ENCODE results near the gene EFCAB9.

EFCAB9 gene

DNA sequence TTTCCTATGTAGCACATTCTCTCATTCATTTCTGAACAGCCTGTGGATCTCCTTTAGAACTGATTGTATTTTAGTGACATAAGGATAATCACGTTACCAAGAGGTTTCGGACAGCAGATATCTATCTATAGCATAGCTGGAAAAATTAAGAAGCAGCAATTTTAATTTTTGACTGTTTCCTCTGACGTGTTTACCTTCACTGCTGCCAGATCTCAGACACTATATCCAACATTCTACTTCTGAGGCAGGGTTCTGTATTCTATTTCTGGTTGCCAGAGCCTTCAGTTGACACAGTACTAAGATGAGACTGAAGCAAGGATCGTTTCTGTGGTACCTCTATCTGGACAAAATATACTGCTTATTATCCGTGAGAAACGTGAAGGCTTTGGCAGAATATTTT is at the start of gene EFCAB9:
TSS of gene EFCAB9 (plus strand) at position 301 of the 400 bp plus-strand sequence. CDS start at position 302, 1 bp downstream.
- no peak within 1 kb of the TSS for H3K27ac ChIP-seq
- TF ChIP-seq, protein P1, sequence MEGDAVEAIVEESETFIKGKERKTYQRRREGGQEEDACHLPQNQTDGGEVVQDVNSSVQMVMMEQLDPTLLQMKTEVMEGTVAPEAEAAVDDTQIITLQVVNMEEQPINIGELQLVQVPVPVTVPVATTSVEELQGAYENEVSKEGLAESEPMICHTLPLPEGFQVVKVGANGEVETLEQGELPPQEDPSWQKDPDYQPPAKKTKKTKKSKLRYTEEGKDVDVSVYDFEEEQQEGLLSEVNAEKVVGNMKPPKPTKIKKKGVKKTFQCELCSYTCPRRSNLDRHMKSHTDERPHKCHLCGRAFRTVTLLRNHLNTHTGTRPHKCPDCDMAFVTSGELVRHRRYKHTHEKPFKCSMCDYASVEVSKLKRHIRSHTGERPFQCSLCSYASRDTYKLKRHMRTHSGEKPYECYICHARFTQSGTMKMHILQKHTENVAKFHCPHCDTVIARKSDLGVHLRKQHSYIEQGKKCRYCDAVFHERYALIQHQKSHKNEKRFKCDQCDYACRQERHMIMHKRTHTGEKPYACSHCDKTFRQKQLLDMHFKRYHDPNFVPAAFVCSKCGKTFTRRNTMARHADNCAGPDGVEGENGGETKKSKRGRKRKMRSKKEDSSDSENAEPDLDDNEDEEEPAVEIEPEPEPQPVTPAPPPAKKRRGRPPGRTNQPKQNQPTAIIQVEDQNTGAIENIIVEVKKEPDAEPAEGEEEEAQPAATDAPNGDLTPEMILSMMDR (conservative IDR thresholded peaks at IDR 0.05) = no peak

DNA sequence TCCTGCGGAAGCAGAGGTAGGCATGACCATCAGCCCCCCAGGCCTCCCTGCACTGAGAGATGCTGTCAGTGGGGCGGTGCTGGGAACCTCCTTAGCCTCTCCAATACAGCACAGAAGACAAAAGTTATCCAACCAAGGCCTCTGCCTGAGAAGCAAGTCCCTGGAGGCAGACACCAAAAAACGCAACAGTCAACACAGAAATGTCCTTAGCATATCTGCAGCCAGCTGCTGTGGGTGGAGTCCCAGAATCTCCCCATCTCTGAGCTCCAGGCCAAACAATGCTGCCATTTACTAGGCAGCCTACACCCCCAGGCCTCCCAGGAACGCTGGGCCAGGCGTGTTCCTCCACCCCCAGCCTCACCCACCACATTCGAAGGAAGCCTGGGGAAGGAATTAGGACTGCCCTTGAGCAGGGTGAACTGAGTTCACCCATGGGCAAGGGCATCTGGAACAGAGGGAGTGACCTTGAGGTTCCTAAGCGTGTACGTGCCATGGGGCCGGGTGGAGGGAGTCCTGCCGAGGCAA is 49.6 kb upstream of the EFCAB9 start:
- TF ChIP-seq, protein P1 (conservative IDR thresholded peaks at IDR 0.05) = no peak
- no peak overlapping the region for H3K27ac ChIP-seq

DNA sequence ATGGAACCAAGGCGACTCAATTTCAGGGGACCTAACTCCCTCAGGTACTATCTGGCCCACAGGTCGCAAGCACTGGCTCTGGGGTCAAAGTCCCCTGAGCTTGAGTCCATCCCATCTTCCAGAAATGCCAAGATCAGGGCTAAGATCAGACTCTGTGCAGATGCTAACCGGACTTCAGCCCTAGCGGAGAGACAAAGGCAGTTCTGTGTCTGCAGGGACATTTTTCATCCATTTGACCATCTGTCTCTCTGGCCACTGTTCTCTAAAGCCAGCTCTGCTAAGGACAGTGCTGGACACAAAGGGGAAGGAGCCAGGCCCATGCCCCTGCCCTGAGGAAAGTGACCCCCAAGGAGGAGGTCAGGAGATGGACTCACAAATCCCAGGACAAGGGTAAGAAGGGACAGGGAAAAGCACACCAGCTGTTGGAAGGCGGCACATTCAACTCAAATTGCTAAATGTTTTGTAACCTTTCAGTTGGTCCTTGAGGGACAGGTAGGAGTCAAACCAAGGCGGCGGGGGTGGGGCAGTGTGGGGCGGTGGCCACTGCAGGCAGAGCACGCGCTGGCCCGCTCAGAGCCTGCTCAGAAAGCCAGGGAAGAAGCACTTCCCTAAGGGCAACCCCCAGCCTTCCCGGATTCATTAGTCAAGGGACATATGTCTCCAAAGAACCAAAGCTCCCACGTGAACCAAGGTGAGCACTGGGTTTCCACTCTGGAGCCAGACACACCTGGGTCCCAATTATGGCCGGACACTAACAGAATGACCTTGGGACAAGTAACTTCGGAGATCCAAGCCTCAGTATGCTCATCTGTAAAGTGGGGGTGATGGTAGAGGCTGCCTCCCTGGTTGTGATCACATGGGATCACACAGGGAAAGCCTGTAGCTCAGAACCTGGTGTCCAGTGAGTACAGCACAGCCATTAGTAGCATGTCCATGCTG is 48.8 kb upstream of the EFCAB9 start:
- TF ChIP-seq, protein P1 (conservative IDR thresholded peaks at IDR 0.05) = no peak
- H3K27ac ChIP-seq = no peak overlapping the region

DNA sequence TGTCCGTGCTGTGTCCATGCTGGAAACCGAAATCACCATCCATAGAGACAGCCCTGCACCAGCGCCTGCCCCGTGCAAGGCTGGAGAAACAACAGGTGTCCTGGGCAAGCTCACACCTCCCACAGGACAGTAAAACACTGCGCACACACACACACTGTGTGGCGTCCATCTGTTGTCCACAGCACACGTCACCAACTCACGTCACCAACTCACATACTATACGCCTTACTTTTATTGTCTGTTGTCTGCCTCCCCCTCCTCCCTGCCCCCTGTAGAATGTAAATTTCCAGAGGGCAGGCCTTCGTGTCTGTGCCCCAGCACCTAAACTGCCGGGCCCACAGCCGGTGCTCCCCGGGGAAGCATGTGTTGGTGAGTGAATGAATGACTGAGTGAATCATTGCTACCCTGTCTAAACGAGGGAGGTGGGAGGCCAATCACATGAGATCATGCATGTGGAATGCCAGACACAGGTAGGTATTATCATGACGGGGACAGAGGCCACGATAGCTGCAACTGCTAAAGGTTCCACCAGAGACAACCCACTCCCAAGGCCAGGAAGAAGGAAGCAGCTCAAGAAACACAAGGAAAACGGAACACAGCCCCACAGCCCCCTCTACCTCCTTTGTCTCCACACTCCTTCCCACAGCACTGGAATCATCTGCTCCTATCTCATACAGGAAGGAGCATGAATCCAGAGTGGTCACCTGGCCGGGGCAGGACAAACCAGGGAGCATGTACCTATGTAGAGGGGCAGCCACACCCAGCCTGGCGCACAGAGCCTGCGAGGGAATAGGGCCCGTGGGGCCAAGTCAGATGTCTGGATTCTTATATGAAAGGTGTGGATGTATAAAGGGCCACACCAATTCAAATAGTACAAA is 47.9 kb upstream of the EFCAB9 start:
- H3K27ac ChIP-seq = no peak overlapping the region

DNA sequence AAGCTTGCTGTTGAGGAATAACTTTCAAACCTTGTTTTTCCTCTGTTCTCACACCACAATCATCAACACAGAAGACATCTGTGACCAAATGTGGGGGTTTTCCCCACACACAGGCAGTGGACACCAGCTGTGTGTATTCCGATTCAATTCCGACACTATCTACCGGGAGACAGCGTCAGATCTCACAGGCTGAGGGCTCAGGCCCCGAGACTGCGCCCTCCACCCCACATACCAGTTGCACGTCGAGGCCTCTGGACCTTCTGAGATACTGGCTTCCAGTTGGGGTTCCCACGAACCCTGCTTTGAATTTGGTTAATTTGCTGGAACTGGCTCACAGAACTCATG is 47.3 kb upstream of the EFCAB9 start:
- H3K27ac ChIP-seq = no peak overlapping the region
- TF ChIP-seq, protein P1 (conservative IDR thresholded peaks at IDR 0.05) = no peak

More for the DNA sequence above, 47.9 kb upstream of the EFCAB9 start:
- TF ChIP-seq, protein P1 (conservative IDR thresholded peaks at IDR 0.05) = no peak

DNA sequence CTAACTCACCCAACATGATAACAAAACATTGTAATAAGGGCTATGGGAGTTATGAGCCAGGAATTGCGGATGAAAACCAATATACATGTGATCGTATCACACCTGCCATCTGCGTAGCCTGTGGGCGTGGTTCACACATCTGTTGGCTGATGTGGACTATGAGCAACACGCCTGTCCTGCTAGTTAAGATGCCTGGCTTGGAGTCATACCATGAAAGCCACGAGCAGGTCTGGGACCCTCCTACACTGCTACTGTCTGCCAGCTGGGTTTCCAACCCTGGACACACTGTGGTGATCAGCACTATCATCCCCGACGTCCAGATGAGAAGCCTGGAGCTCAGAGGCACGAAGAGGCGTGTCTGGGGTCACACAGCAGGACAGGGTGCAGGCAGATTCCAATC is 46.1 kb upstream of the EFCAB9 start:
- TF ChIP-seq, protein P1 (conservative IDR thresholded peaks at IDR 0.05) = no peak
- H3K27ac ChIP-seq = no peak overlapping the region

DNA sequence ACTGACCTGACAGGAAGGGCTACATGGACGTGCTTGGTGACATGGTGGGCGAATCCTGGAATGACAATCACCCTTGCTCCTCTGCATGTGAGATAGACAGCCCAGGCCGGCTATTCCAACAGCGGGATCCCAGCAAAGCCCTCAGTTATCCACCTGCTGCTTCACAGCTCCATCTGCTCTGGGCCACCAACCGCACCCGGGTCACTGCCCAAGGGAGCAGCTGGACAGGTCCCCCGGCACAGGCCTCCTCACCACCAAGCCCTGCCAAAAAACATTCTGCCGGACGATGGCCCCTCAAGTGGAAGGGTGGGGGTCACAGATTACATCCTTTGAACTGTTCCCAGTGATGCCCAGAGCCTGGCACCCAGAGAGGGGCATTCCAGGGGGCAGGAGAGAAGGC is 45.6 kb upstream of the EFCAB9 start:
- H3K27ac ChIP-seq = no peak overlapping the region
- TF ChIP-seq, protein P1 (conservative IDR thresholded peaks at IDR 0.05) = no peak

Measured in VCaP (cell line).